SK-N-DZ (cell line): Measurements from ENCODE around the gene CYB561.
"Not testable (repeated sequence)": the region's sequence is repeated elsewhere in the genome, so short reads cannot be mapped to it uniquely, and the experiment has no call there.

ENCODE experiments used
- DNase-seq: peaks from one replicate; pipeline ENCODE4 v3.0.0-alpha.2; 2015; ENCODE audit warnings: low spot score

CYB561 gene

DNA sequence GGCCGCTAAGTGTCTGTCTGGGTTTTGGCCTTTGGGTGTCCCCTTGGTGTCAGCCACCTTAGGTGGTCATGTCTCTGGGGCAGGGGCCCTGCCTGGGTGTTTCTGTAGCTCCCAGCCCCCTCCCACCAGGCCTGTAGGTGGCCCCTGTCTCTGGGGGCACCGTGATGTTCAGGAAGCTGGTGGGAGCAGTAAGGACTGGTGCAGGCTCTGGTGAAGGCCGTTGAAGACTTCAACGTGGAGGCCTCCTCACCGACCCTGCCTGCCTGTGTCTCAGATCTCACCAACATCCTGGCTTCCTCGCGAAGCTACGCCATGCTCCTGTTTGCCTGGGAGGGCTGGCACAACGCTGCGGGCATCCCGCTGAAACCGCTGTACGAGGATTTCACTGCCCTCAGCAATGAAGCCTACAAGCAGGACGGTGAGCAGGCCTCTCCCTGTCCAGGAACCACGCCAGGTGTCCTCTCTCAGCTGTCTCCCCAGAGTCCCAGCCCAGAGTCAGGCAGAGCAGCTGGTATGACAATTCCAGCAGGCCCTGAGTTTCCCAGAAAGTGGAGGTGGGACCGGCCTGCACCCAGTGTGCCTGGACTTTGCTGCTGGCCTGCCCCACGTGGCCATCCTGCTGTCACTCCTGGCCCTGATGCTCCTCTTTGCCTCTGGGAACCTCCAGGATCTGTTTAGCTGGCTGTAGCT is 33.5 kb upstream of the CYB561 start:
- no peak for DNase-seq

DNA sequence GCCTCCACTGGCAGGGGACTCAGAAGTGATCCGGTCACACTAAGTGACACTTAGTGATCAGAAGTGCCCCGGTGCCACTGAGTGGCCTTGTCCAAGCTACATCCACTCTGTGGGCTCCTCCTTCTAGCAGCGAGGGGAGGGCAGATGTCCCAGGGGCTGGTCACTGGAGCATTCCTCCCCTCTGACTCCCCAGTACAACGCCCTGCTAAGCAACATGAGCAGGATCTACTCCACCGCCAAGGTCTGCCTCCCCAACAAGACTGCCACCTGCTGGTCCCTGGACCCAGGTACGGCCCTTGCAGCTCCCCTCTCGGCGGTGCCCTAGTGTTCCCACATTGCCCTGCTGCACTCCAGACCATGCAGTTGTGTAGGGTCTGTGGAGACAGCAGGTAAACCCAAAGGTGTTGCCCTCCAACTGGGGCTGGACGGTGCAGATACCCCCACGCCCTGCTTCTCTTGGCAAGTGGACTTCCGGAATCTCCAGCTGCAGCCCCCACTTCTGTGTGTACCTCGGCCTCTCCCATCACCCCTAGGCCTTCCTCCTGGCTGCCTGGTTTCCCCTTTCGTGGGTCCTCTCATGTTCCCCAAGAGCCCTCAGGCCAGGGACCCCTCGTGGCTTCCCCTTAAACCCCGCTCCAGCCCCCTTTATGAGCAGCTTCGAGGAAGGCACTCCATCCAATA is 32.8 kb upstream of the CYB561 start:
- peak; percentile 86 for DNase-seq

DNA sequence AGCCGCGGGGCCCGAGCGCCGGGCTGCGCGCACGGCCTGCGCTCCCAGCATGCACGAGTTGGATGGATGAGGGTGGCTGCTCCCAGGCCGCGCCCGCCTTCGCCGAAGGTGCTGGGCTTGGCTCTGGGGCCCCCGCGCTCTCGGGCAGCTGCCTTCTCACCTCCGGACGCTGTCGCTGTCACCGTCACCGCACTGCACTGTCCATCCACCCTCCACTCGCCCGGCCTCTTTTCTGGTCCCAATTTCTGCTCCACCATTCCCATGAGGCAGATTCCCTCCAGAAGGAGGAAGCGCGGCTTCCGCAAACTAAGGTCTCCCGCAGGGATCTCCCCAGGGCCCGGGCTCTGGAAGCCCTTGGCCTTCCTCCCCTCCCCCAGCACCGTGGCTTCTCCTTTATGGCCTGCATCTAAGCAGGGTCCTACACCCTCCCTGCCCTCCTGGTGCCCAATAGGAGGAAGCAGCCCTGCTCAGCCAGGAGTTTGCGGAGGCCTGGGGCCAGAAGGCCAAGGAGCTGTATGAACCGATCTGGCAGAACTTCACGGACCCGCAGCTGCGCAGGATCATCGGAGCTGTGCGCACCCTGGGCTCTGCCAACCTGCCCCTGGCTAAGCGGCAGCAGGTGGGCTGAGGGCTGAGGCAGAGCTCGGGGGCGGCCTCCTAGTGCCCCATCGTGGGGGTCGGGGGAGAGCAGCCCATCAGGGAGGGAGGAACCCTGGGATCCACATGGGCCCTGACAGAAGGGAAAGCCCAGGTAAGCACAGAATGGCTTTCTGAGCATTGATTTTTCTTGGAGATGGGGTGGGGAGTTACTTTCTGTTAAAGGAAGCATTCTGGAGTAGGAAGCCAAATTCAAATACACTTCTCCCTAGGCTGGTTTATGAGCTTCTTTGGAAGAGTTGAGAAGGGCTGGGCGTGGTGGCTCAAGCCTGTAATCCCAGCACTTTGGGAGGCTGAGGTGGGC is 31.7 kb upstream of the CYB561 start:
- peak; percentile 64 for DNase-seq

DNA sequence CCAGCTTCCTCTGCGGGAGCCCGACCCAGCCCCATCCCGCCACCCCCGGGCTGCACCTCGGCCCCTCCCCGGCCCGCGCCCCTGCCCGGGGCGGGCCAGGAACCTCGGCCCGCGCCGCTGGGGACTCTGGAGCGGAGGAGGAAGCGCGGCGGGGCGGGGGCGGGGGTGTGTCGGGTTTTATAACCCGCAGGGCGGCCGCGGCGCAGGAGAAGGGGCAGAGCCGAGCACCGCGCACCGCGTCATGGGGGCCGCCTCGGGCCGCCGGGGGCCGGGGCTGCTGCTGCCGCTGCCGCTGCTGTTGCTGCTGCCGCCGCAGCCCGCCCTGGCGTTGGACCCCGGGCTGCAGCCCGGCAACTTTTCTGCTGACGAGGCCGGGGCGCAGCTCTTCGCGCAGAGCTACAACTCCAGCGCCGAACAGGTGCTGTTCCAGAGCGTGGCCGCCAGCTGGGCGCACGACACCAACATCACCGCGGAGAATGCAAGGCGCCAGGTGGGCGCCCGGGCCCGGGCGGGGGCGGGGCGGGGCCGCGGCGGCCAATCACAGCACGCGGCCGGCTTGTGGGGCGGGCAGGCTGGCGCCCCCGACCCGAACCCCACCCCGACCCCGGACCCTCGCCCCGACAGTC is 30.9 kb upstream of the CYB561 start, which contains the start of gene ACE:
Gene ACE (plus strand): TSS at position 208 of the 626 bp plus-strand sequence. CDS start 34 bp downstream, at position 242.
- peak; percentile 75 for DNase-seq

DNA sequence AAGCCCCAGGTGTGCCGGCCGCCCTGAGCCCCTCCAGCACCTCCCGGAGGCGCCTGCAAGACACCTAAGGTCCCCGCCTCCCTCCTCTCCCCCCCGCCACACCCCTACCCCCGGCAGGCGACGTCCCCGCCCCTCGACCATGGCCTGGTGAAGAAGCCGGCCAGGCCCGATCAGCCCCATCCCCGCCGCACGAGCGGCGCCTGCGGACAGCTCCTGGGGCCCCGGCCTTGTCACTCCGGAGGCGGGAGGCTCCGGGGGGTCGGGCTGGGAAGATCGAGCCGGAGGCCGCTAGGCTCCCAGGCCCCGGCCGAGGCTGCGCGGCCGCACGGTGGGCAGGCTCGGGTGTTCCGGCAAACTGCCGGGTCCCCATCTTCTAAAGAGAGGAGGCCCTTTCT is 30.4 kb upstream of the CYB561 start:
- peak; percentile 51 for DNase-seq

DNA sequence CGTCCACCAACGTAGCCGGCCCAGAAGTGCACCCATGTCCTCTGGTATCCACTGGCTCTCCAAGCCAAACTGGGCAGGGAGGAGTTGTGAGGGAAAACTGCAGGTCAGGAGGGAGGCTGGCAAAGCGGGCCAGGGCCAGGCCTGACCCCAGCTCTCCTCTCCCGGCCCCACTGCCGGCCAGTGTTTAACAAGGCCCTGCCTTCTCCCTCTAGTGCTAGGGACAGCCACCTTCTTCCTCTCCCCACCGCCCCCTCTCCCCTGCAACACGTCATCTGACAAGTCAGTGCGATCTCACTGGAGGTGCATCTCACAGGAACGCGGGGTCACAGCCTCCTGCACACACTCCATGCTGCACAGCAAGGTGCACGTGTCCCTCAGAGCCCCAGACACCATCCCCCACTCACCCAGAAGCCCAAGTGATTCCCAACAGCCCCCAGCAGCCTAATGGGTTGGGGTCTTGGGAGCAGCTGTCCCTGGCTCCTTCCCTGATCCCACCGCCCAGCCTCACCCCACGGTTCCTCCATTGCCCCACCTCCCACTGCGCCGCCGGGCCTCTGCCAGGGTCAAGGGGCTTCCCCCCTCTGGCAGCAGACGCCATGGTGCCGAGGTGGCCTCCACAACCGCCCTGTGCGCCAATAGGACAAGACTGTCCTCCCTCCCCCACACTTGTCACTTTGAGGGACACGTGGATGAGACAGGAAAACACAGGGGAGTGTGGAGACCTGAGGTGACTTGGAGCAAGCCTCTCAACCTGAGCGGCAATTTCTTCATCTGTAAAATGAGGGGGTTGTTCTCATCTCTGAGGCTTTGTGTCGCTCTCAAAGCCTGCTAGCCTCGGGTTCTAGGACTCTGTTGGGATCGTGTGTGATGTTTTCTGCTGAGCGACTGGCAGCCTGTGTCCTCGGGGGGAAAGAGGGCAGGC is 29.6 kb upstream of the CYB561 start:
- DNase-seq = peak; percentile 70

DNA sequence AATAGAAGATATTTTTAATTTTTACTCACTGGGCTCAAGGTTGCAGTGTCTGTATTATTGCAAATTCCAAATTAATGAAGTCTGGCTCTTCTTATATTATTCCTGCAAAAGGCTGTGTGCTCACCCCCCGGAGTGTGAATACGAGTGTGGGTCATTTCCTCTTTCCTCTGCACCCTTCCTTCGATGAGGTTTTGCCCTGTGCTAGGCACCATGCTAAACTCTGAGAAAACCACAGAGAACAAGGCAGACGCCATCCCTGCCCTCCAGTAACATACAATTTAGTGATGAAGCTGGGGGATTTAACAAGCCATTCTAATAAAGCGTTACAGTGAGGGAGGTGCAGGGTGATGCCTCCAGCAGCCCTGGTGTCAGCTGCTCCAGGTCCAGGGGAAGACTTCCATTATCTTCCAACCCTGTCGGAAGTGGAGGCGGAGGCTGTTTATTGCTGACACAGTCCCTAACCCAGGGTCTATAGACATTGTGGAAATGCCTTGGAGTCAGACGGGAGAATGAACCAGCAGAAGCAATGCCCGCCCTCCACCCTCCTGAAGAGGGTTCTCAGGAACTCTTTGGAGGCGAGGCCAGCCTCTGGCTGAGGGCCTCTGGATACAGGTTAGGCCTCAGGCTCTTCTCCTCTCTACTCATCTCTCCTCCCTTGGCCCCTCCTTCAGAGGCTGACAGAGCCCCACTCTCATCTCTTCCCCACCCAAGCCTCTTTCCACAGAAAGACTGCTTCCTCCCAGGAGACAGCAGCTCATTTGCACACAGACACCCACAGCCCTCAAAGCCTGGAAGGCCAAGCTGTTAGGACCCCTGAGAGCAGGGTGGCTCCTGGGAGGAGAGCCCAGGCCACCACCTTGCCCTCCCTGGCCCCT is 28.7 kb upstream of the CYB561 start:
- peak; percentile 54 for DNase-seq

DNA sequence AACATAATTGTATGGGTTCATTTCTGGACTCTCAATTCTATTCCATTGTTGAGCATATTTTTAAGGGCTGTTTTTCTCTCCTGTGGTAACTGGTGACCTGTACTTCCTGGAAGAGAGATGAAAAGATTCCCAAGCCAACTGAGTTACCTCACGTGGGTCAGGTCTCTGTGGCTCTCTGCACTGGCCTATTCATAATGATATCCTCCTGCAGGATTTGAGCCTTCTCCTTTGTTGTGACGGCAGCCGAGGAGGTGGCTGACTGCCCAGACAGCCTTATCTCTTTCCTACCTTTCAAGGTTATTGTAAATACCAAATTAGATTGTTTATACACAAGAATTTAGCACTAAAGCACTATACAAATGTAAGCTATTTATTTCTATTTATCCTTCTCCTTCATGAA is 28.1 kb upstream of the CYB561 start:
- DNase-seq = no peak

DNA sequence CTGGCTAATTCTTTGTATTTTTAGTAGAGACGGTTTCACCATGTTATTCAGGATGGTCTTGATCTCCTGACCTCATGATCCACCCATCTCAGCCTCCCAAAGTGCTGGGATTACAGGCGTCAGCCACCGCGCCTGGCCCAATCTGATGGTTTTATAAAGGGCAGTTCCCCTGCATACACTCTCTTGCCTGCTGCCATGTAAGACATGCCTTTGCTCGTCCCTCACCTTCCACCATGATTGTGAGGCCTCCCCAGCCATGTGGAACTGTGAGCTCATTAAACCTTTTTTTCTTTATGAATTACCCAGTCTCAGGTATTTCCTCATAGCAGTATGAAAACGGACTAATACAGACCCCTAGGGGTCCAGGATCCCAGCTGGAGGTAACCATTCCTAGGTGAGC is 22.0 kb upstream of the CYB561 start:
- not testable (repeated sequence) for DNase-seq

DNA sequence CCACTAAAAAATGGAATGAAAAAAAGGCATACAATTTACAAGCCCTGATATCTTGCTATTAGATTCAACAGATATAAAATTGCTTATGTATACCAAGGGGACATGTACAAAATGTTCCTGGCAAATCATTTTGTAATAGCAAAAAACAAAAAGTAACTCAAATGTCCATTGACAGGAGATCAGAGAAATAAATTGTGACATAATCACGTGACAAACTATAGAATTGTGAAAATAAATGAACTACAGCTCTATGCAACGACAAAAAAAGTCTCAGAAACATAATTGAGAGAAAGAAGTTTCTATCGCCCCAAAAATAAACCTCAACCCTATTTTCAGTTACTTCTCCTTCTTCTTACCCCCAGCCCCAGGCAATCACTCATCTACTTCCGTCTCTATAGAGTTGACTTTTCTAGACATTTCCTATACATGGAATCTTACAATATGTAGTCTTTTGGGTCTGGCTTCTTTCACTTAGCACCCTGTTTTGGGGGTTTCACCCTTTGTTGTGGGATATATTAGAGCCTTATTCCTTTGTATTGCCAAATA is 18.7 kb upstream of the CYB561 start:
- no peak for DNase-seq

DNA sequence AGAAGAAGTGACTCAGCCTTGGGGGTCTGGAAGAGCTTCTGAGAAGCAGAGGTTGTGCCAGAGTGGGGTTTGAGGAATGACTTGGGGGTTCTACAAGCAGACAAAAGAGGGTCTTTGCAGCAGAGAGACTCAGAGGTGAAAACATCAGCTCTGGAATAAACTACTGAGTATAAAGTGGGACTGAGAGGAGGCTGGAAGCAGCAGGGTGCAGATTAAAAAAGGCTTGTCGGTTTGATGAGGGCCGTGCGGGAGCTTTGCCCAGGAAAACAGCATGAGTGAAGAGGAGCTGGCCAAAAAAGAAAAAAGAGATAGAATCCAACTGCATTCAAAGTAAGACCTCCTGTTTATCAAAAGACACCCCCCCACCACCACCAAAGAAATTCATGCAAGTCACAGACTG is 17.7 kb upstream of the CYB561 start:
- DNase-seq = no peak

DNA sequence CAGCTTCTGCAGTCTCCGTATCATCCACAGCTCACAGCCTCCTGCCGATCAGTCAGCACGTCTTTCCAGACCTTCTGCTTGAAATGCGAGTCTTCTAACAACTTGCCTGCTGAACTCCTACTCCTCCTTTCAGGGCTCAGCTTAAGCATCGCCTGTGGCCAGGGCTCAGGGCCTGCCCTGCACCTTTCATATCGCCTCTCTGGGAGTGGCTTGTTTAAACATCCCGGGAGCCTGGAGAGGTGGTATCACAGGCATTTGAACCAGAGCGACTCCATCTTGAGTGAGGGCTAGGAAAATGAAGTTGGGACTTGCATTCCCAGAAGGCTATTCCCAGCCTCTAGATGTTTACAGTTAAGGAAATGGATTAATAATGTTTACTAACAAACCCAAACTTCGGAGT is 13.9 kb upstream of the CYB561 start:
- DNase-seq = no peak

DNA sequence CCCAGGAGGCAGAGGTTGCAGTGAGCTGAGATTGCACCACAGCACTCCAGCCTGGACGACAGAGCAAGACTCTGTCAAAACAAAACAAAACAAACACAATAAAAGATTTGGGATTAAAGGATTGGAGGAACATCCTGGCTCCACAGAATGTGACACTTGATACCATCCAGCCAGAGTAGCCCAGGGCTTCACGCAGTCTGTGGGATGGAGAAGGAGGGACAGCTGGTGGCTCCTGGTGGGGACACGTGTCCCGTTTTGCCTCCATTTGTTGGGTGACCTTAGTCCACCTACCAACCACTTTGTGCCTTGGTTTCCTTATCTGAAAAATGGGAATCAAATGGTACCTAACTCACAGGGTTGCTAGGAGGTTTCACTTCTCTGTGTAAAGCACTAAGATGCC is 12.4 kb upstream of the CYB561 start:
- no peak for DNase-seq

DNA sequence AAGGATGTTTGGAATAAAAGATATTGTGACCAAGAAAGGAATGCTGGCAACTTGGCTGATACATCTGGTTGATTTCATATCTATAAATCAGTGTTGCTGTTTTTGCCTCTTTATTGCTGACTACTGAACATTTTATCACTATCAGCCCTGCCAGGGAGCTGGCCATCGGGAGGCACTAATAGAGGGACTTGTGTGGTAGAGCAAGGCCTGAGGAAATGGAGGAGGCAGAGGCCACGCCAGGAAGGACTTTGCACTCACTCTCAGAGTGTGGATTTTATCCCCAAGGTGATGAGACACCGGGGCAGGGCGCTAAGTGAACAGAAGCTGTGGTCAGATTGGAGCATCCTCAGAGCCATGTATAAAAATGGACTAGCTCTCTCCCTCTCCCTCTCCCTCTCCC is 9.3 kb upstream of the CYB561 start:
- no peak for DNase-seq

DNA sequence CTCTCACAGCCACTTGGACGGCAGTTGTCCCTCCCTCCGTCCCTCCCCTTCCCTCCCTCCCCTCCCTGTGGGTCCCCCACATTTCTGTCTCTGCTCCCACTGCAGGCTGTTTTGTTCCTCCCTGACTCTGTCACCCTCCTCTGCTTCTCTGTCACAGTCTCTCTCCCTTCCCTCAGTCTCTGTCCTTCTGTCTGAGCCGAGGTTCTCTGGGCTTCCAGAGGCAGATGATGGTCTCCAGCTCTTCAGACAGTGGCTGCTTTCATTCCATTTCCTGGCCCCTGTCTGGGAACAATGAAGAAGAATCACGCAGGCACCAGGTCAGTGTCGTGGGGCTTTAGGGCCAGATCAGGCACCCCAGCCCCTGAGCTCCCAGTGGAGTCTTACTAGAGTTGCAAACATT is 8.8 kb upstream of the CYB561 start:
- no peak for DNase-seq

DNA sequence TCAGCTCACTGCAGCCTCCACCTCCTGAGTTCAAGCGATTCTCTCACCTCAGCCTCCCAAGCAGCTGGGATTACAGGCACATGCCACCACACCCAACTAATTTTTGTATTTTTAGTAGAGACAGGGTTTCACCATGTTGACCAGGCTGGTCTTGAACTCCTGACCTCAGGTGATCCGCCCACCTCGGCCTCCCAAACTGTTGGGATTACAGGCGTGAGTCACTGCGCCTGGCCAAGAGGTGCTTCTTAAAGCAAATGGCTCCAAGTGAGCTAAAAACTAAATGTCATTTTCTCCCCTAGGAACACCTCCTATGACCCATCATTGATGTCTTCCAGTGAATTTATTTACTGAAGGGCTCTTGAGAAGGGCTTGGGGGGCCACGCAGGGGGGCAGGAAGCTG is 8.3 kb upstream of the CYB561 start:
- DNase-seq = not testable (repeated sequence)

DNA sequence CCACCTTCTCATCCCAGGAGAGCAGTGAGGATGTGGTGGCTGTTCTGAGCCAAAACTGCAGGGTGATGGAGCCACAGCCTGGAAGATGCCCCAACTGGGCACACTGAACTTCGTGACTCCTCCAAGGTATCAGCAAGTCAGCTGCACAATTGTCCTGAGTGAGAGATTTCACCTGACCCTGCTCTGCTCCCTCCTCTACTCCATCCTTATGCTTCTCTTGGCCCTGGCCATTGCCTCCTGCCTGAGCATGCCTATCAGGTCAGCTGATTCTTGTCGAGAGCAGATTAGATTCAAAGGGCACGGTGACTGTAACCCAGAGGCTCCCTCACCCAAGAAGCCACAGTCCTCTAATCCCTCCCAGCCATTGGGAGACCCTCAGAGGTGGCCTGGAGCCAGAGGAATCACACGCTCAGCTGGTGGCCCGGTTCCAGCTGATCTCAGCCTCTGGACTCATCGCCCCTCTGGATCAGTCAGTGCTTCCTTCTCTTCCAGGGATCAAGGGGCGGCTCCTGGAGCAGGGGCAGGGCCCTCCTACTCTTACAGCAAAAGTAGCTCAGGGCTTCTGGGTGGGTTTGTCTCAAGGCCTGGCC is 7.0 kb upstream of the CYB561 start:
- DNase-seq = no peak

DNA sequence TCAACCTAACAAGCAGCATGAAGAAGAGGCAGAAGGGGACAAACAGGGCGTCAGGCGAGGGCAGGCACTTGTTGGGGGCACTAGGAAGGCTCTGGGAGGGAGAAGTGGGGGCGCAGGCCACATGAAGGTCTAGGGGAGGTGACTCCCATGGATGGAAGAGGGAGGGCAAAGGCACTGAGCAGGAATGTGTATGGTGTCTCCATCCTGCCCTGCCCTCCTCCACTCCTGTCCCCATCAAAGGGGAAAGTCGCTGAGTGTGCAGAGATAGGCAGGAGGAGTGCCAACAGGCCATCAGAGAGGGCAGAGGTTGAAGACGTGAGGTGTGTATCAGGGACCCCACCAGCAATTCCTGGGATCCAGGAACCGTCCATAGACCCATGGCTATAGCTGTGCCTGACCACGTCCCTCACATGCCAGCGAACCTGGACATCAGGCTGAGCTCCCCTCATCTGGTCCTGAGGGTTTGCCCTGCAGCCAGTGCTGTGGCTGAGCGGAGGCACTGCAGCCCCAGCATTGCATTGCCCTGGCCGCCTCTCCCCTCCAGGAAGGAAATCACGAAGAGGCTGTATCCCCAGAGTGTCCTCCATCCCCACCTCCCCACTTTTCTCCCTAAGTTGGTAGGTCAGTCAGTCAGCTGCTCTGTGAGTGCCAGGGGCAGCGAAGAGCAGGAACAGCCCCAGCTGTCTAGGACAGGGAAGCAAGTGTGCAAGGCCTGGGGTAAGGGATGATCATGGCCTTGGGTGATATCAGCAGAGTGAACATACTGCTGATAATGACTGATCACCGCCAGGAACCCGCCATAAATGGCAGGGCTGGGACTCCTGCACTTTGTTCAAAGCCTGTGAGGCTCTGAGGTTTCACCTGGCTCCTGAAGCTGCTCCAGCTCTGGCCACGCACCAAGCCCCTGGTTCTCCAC is 6.2 kb upstream of the CYB561 start:
- DNase-seq = no peak
